K562 (cell line): ENCODE results near the gene ARHGAP33. TPM values are rescaled to one million over a fixed set of nuclear protein-coding genes. Genes with fewer than 3 reads are reported as not detected.

Experiments
- ATF7 ChIP-seq: fragments of 450-650 bp; IDR thresholded peaks from 2 replicates; pipeline ENCODE4 v1.7.1; 2014; ENCODE audit warnings: mild to moderate bottlenecking, moderate library complexity
- CEBPG ChIP-seq, 3 experiments: fragments of 200-800 bp in 1 of 3; sonication (Bioruptor generic) in 1 of 3; sonication (generic) in 1 of 3; formaldehyde crosslinking in 1 of 3; IDR thresholded peaks in 2 of 3; conservative IDR thresholded peaks in 1 of 3; 2 replicates each; pipeline versions ENCODE4 v1.6.1 to v1.8.0; 2016 to 2022; ENCODE audit warnings: missing compliant biosample characterization in 2 of 3, missing genetic modification characterization in 2 of 3, mild to moderate bottlenecking in 1 of 3, missing genetic modification reagents in 1 of 3
- EP400 ChIP-seq: fragments of 450-650 bp; IDR thresholded peaks from 2 replicates; pipeline ENCODE4 v1.6.1; 2017; ENCODE audit warnings: antibody characterized with exemption, mild to moderate bottlenecking, moderate library complexity
- MEIS2 ChIP-seq: fragments of 450-650 bp; IDR thresholded peaks from 2 replicates; pipeline ENCODE4 v1.6.1; 2014; ENCODE audit warnings: mild to moderate bottlenecking; ENCODE audit not compliant: partially characterized antibody
- SAP30 ChIP-seq: fragments of 200-600 bp; sonication (generic); IDR thresholded peaks from 2 replicates; pipeline ENCODE4 v1.6.1; 2012; ENCODE audit warnings: borderline replicate concordance, low read depth, mild to moderate bottlenecking, moderate library complexity, low read length, control low read depth, inconsistent platforms; ENCODE audit not compliant: insufficient read depth, poor library complexity, severe bottlenecking
- TCF3 ChIP-seq: sonication (generic); formaldehyde crosslinking; IDR thresholded peaks from 2 replicates; pipeline ENCODE4 v1.4.0; 2020; ENCODE audit warnings: mild to moderate bottlenecking, missing genetic modification reagents
- ZNF79 ChIP-seq: fragments of 250-450 bp; sonication (Bioruptor Pico); IDR thresholded peaks from 2 replicates; pipeline ENCODE4 v1.4.0; 2020; ENCODE audit warnings: low read depth, mild to moderate bottlenecking, moderate library complexity
- polyA plus RNA-seq, 8 experiments: library from polyadenylated mRNA; depleted of rRNA in 4 of 8; stranded (reverse) in 5 of 8; unstranded in 3 of 8; fragments of >200 nt; fragmentation: Nextera tagmentation in 2 of 8; fragmentation: Illumina TruSeq in 1 of 8; extraction: Ambion mirVana in 2 of 8; extraction: Trizol in 1 of 8; gene quantifications; 2 replicates each; pipeline versions ENCODE4 v1.2.1 to v1.2.3, GENCODE V29; 2011 to 2014; ENCODE audit warnings: inconsistent platforms in 1 of 8, missing spikeins in 1 of 8
- total RNA-seq, 7 experiments: library from RNA; depleted of rRNA in 6 of 7; stranded (reverse); fragments of >200 nt in 6 of 7; fragmentation: Illumina TruSeq in 2 of 7; extraction: Trizol in 2 of 7; gene quantifications; 2 replicates each; pipeline versions ENCODE4 v1.2.1 to v1.2.3, GENCODE V29; 2011 to 2021; ENCODE audit warnings: low replicate concordance in 1 of 7
- TF ChIP-seq, protein P1 (sequence below): sonication (generic); formaldehyde crosslinking; IDR thresholded peaks from 2 replicates; pipeline ENCODE4 v1.8.0; 2022; ENCODE audit warnings: mild to moderate bottlenecking, missing genetic modification reagents
- TF ChIP-seq, protein P2 (sequence below): sonication (generic); formaldehyde crosslinking; IDR thresholded peaks from 2 replicates; pipeline ENCODE4 v1.8.1; 2023; ENCODE audit warnings: mild to moderate bottlenecking, missing genetic modification reagents, moderate library complexity
- TF ChIP-seq, protein P3 (sequence below), 2 experiments: fragments of 450-650 bp; formaldehyde crosslinking in 1 of 2; IDR thresholded peaks; 2 replicates each; pipeline versions ENCODE4 v1.4.0 to v1.6.1; 2014 to 2020; ENCODE audit warnings: mild to moderate bottlenecking in 2 of 2, borderline replicate concordance in 1 of 2, low read depth in 1 of 2

ARHGAP33 gene
- total and polyA plus RNA-seq, 9 of the 15 experiments (the other 6 are each of a cell fraction or from before 2014, with no cell fraction given) = 0.06 to 26.6 (median 1.6) TPM; not detected in 1

DNA sequence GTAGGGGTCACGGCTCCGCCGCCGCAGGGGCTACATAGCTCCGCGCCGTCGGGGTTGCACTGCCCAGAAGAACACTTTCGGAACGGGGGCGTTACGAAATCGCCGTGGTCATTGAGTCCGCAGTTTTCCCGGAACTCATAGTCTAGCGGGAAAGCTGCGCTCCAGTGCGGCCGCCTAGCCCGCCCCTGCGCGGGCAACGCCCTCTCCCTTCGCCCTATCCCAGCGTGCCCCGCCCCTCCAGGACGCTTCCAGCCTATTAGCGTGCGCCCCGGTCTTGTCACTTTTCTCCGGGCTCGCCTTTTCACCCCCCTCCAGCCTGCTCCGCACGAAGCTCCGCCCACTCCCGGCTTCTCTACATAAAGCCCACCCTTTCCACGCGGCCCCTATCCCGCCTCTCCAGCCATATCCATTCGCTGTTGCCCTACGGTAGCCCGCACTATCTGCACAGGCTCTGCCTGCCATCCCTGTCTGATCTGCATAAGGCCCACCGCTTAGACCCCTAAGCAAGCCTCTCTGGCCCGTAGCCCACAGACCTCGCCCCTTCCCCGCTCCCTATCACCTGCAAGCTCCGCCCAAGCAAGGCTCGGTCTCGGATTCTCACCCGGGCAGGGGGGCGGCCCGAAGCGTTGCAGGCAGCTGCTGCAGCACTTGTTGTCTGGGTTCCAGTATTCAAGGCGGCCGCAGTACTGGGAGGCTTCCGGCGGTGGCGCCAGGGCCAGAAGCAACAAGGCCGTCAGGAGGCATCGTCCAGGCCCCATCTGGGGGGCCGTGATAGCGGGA is 34.8 kb upstream of the ARHGAP33 start (continued):
- TF ChIP-seq, protein P1, sequence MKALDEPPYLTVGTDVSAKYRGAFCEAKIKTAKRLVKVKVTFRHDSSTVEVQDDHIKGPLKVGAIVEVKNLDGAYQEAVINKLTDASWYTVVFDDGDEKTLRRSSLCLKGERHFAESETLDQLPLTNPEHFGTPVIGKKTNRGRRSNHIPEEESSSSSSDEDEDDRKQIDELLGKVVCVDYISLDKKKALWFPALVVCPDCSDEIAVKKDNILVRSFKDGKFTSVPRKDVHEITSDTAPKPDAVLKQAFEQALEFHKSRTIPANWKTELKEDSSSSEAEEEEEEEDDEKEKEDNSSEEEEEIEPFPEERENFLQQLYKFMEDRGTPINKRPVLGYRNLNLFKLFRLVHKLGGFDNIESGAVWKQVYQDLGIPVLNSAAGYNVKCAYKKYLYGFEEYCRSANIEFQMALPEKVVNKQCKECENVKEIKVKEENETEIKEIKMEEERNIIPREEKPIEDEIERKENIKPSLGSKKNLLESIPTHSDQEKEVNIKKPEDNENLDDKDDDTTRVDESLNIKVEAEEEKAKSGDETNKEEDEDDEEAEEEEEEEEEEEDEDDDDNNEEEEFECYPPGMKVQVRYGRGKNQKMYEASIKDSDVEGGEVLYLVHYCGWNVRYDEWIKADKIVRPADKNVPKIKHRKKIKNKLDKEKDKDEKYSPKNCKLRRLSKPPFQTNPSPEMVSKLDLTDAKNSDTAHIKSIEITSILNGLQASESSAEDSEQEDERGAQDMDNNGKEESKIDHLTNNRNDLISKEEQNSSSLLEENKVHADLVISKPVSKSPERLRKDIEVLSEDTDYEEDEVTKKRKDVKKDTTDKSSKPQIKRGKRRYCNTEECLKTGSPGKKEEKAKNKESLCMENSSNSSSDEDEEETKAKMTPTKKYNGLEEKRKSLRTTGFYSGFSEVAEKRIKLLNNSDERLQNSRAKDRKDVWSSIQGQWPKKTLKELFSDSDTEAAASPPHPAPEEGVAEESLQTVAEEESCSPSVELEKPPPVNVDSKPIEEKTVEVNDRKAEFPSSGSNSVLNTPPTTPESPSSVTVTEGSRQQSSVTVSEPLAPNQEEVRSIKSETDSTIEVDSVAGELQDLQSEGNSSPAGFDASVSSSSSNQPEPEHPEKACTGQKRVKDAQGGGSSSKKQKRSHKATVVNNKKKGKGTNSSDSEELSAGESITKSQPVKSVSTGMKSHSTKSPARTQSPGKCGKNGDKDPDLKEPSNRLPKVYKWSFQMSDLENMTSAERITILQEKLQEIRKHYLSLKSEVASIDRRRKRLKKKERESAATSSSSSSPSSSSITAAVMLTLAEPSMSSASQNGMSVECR = peak; percentile 71; the same call in 1 of the 2 replicates
- TF ChIP-seq, protein P2, sequence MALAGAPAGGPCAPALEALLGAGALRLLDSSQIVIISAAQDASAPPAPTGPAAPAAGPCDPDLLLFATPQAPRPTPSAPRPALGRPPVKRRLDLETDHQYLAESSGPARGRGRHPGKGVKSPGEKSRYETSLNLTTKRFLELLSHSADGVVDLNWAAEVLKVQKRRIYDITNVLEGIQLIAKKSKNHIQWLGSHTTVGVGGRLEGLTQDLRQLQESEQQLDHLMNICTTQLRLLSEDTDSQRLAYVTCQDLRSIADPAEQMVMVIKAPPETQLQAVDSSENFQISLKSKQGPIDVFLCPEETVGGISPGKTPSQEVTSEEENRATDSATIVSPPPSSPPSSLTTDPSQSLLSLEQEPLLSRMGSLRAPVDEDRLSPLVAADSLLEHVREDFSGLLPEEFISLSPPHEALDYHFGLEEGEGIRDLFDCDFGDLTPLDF = peak; percentile 24; the same call in 1 of the 2 replicates
- TF ChIP-seq ZNF79 (CRISPR knock-in tag) (no peak), CEBPG (CRISPR knock-in tag; IDR thresholded peaks at IDR 0.05) (peak; percentile 39; the same call in 1 of the 2 replicates), CEBPG (tag; conservative IDR thresholded peaks at IDR 0.05 in 1 of 2, IDR thresholded peaks at IDR 0.05 in 1 of 2) (peak; percentile 87), MEIS2 (peak; percentile 59), SAP30 (peak; percentile 79), EP400 (peak; percentile 81), ATF7 (peak; percentile 63), TCF3 (peak; percentile 73)
- TF ChIP-seq, protein P3, sequence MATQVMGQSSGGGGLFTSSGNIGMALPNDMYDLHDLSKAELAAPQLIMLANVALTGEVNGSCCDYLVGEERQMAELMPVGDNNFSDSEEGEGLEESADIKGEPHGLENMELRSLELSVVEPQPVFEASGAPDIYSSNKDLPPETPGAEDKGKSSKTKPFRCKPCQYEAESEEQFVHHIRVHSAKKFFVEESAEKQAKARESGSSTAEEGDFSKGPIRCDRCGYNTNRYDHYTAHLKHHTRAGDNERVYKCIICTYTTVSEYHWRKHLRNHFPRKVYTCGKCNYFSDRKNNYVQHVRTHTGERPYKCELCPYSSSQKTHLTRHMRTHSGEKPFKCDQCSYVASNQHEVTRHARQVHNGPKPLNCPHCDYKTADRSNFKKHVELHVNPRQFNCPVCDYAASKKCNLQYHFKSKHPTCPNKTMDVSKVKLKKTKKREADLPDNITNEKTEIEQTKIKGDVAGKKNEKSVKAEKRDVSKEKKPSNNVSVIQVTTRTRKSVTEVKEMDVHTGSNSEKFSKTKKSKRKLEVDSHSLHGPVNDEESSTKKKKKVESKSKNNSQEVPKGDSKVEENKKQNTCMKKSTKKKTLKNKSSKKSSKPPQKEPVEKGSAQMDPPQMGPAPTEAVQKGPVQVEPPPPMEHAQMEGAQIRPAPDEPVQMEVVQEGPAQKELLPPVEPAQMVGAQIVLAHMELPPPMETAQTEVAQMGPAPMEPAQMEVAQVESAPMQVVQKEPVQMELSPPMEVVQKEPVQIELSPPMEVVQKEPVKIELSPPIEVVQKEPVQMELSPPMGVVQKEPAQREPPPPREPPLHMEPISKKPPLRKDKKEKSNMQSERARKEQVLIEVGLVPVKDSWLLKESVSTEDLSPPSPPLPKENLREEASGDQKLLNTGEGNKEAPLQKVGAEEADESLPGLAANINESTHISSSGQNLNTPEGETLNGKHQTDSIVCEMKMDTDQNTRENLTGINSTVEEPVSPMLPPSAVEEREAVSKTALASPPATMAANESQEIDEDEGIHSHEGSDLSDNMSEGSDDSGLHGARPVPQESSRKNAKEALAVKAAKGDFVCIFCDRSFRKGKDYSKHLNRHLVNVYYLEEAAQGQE (IDR thresholded peaks at IDR 0.05; ENCODE audit: borderline replicate concordance) = no peak
- TF ChIP-seq, protein P3 (CRISPR knock-in tag; IDR thresholded peaks at IDR 0.05; ENCODE audit: low read depth) = 0 out of 2 replicates have a peak, but pooled peaks have one; percentile 2
